WERI-Rb-1 (cell line): ENCODE data around the gene SKIC2.
A peak's percentile ranks its signal among the peaks of the same experiment; 100 is the strongest.

Source experiments
- DNase-seq: peaks from one replicate; pipeline ENCODE4 v3.0.0-alpha.2; 2020
- H3K27ac ChIP-seq: fragments of 250-450 bp; sonication (Bioruptor Pico); 2 replicates; pipeline ENCODE4 v1.5.1; 2020; ENCODE audit warnings: mild to moderate bottlenecking, moderate library complexity
- H3K27me3 ChIP-seq: fragments of 250-450 bp; sonication (Bioruptor Pico); 2 replicates; pipeline ENCODE4 v1.5.1; 2021; ENCODE audit warnings: mild to moderate bottlenecking, low read depth, moderate library complexity; ENCODE audit not compliant: insufficient read depth, severe bottlenecking
- H3K36me3 ChIP-seq: fragments of 250-450 bp; sonication (Bioruptor Pico); 2 replicates; pipeline ENCODE4 v1.5.1; 2020; ENCODE audit warnings: mild to moderate bottlenecking, moderate library complexity
- H3K4me3 ChIP-seq: 2 replicates; pipeline ENCODE4 v1.5.1; 2011; ENCODE audit warnings: low read depth, mild to moderate bottlenecking, control low read depth, low read length
- H3K9me3 ChIP-seq: fragments of 250-450 bp; sonication (Bioruptor Pico); 2 replicates; pipeline ENCODE4 v1.5.1; 2021; ENCODE audit warnings: mild to moderate bottlenecking, moderate library complexity; ENCODE audit not compliant: severe bottlenecking
- CTCF ChIP-seq: IDR thresholded peaks from 2 replicates; pipeline ENCODE4 v1.5.1; 2011; ENCODE audit warnings: low read depth, mild to moderate bottlenecking, control low read depth, inconsistent platforms, low read length

Gene SKIC2

GRCh38 chr6:31967926-31968320, 8.9 kb downstream of the SKIC2 start:
- Histone ChIP-seq H3K36me3 (peaks cover 83% of the 10 kb centered on the region), H3K27ac (no peak overlapping the region), H3K27me3 (no peaks in the 10 kb centered on the region), H3K4me3 (no peak overlapping the region), H3K9me3 (no peaks in the 10 kb centered on the region)
- TF ChIP-seq CTCF, result no peak
- no peak for DNase-seq

- TF ChIP-seq CTCF, result no peak
- Histone ChIP-seq H3K36me3 (peaks cover 79% of the 10 kb centered on the region), H3K4me3 (no peak overlapping the region), H3K27me3 (no peaks in the 10 kb centered on the region), H3K27ac (no peak overlapping the region), H3K9me3 (no peaks in the 10 kb centered on the region)
- DNase-seq, result no peak
Observed at GRCh38 chr6:31968326-31968725, 9.4 kb downstream of the SKIC2 start.

GRCh38 chr6:31968791-31969711, 10.1 kb downstream of the SKIC2 start:
- H3K27ac ChIP-seq, result no peak overlapping the region
- no peak for TF ChIP-seq CTCF
- no peaks in the 10 kb centered on the region for H3K27me3 ChIP-seq
- no peaks in the 10 kb centered on the region for H3K9me3 ChIP-seq
- H3K4me3 ChIP-seq, result no peak overlapping the region
- no peak for DNase-seq
- peaks cover 72% of the 10 kb centered on the region for H3K36me3 ChIP-seq

GRCh38 chr6:31969712-31970603, 11.0 kb downstream of the SKIC2 start:
- H3K36me3 ChIP-seq, result peaks cover 68% of the 10 kb centered on the region
- no peak overlapping the region for H3K27ac ChIP-seq
- no peak overlapping the region for H3K4me3 ChIP-seq

GRCh38 chr6:31970604-31971271, 11.8 kb downstream of the SKIC2 start:
- Histone ChIP-seq H3K36me3 (peaks cover 61% of the 10 kb centered on the region), H3K9me3 (no peaks in the 10 kb centered on the region), H3K27ac (peak overlapping the region; percentile 98), H3K4me3 (peak overlapping the region; percentile 65), H3K27me3 (no peaks in the 10 kb centered on the region)
- TF ChIP-seq CTCF, result no peak
- DNase-seq, result no peak

More at GRCh38 chr6:31969712-31970603, 11.0 kb downstream of the SKIC2 start:
- DNase-seq, result no peak
- no peaks in the 10 kb centered on the region for H3K27me3 ChIP-seq
- no peak for TF ChIP-seq CTCF
- H3K9me3 ChIP-seq, result no peaks in the 10 kb centered on the region
